ENCODE results near the gene DECR2.
A peak's percentile ranks its signal among the peaks of the same experiment; 100 is the strongest.

The DECR2 gene

GRCh38 chr16:430904-431303, 29.2 kb downstream of the DECR2 start:
- H3K4me3 ChIP-seq (ENCODE audit: low read length) = no peak overlapping the region
- peaks cover 77% of the 10 kb centered on the region for H3K79me2 ChIP-seq (ENCODE audit: control insufficient read depth, low read length)
- H3K9me3 ChIP-seq (ENCODE audit: control insufficient read depth, insufficient read depth, low read length) = no peaks in the 10 kb centered on the region
- H3K27ac ChIP-seq (ENCODE audit: low read depth, low read length) = no peak overlapping the region
- TF ChIP-seq CTCF (IDR thresholded peaks at IDR 0.05; ENCODE audit: low read depth, low read length, poor library complexity, severe bottlenecking) = no peak
- TF ChIP-seq EZH2phosphoT487 (IDR thresholded peaks at IDR 0.05; ENCODE audit: borderline replicate concordance, low read length) = no peak
- H3K27me3 ChIP-seq (ENCODE audit: control insufficient read depth, low read length) = no peaks in the 10 kb centered on the region
- H3K4me2 ChIP-seq (ENCODE audit: low read length) = no peak overlapping the region
- peaks cover 25% of the 10 kb centered on the region for H3K4me1 ChIP-seq (ENCODE audit: control insufficient read depth, low read length)
- peaks cover 8% of the 10 kb centered on the region; the same call in 1 of the 2 replicates for H4K20me1 ChIP-seq (ENCODE audit: control insufficient read depth, insufficient read depth, low read depth, low read length)
- H3K9me2 ChIP-seq (replicated peaks; ENCODE audit: control insufficient read depth, low read length) = no peaks in the 10 kb centered on the region
- H3K36me3 ChIP-seq (ENCODE audit: control insufficient read depth, low read length) = peaks cover 16% of the 10 kb centered on the region
- no peaks in the 10 kb centered on the region for H3F3A ChIP-seq (ENCODE audit: control insufficient read depth, insufficient read depth)

- no peak overlapping the region for H3K4me3 ChIP-seq (ENCODE audit: low read length)
- peaks cover 15% of the 10 kb centered on the region for H4K20me1 ChIP-seq (ENCODE audit: control insufficient read depth, insufficient read depth, low read depth, low read length)
- no peaks in the 10 kb centered on the region for H3K9me2 ChIP-seq (replicated peaks; ENCODE audit: control insufficient read depth, low read length)
- H3K27me3 ChIP-seq (ENCODE audit: control insufficient read depth, low read length) = no peaks in the 10 kb centered on the region
- no peaks in the 10 kb centered on the region for H3F3A ChIP-seq (ENCODE audit: control insufficient read depth, insufficient read depth)
- H3K27ac ChIP-seq (ENCODE audit: low read depth, low read length) = no peak overlapping the region
- H3K79me2 ChIP-seq (ENCODE audit: control insufficient read depth, low read length) = peaks cover 70% of the 10 kb centered on the region
- H3K36me3 ChIP-seq (ENCODE audit: control insufficient read depth, low read length) = 0 out of 2 replicates have a peak, but pooled peaks cover 2% of the 10 kb centered on the region
- TF ChIP-seq EZH2phosphoT487 (IDR thresholded peaks at IDR 0.05; ENCODE audit: borderline replicate concordance, low read length) = no peak
- peaks cover 14% of the 10 kb centered on the region for H3K4me1 ChIP-seq (ENCODE audit: control insufficient read depth, low read length)
- H3K9me3 ChIP-seq (ENCODE audit: control insufficient read depth, insufficient read depth, low read length) = no peaks in the 10 kb centered on the region
- H3K4me2 ChIP-seq (ENCODE audit: low read length) = no peak overlapping the region
Measured at GRCh38 chr16:440627-441026, 38.9 kb downstream of the DECR2 start.

- Histone ChIP-seq H3K4me3 (ENCODE audit: low read length) (no peak overlapping the region), H3K9me3 (ENCODE audit: control insufficient read depth, insufficient read depth, low read length) (no peaks in the 10 kb centered on the region), H3K27ac (ENCODE audit: low read depth, low read length) (no peak overlapping the region), H3K9me2 (replicated peaks; ENCODE audit: control insufficient read depth, low read length) (no peaks in the 10 kb centered on the region), H3K4me1 (ENCODE audit: control insufficient read depth, low read length) (peaks cover 14% of the 10 kb centered on the region), H3K79me2 (ENCODE audit: control insufficient read depth, low read length) (peaks cover 75% of the 10 kb centered on the region), H4K20me1 (ENCODE audit: control insufficient read depth, insufficient read depth, low read depth, low read length) (peaks cover 15% of the 10 kb centered on the region), H3F3A (ENCODE audit: control insufficient read depth, insufficient read depth) (no peaks in the 10 kb centered on the region), H3K36me3 (ENCODE audit: control insufficient read depth, low read length) (0 out of 2 replicates have a peak, but pooled peaks cover 2% of the 10 kb centered on the region), H3K27me3 (ENCODE audit: control insufficient read depth, low read length) (no peaks in the 10 kb centered on the region), H3K4me2 (ENCODE audit: low read length) (no peak overlapping the region)
- TF ChIP-seq EZH2phosphoT487 (IDR thresholded peaks at IDR 0.05; ENCODE audit: borderline replicate concordance, low read length) = no peak
- no peak for TF ChIP-seq CTCF (IDR thresholded peaks at IDR 0.05; ENCODE audit: low read depth, low read length, poor library complexity, severe bottlenecking)
Measured at GRCh38 chr16:441447-441846, 39.8 kb downstream of the DECR2 start.

- H3K27ac ChIP-seq (ENCODE audit: low read depth, low read length) = no peak overlapping the region
- H3K4me1 ChIP-seq (ENCODE audit: control insufficient read depth, low read length) = peaks cover 14% of the 10 kb centered on the region
- no peaks in the 10 kb centered on the region for H3K27me3 ChIP-seq (ENCODE audit: control insufficient read depth, low read length)
- no peaks in the 10 kb centered on the region for H3K9me3 ChIP-seq (ENCODE audit: control insufficient read depth, insufficient read depth, low read length)
- TF ChIP-seq EZH2phosphoT487 (IDR thresholded peaks at IDR 0.05; ENCODE audit: borderline replicate concordance, low read length) = no peak
- TF ChIP-seq CTCF (IDR thresholded peaks at IDR 0.05; ENCODE audit: low read depth, low read length, poor library complexity, severe bottlenecking) = no peak
- peaks cover 73% of the 10 kb centered on the region for H3K79me2 ChIP-seq (ENCODE audit: control insufficient read depth, low read length)
- no peak overlapping the region for H3K4me3 ChIP-seq (ENCODE audit: low read length)
- 0 out of 2 replicates have a peak overlapping the region, but pooled peaks have one; percentile 11 for H3K4me2 ChIP-seq (ENCODE audit: low read length)
- no peaks in the 10 kb centered on the region for H3F3A ChIP-seq (ENCODE audit: control insufficient read depth, insufficient read depth)
- 0 out of 2 replicates have a peak, but pooled peaks cover 2% of the 10 kb centered on the region for H3K36me3 ChIP-seq (ENCODE audit: control insufficient read depth, low read length)
- no peaks in the 10 kb centered on the region for H3K9me2 ChIP-seq (replicated peaks; ENCODE audit: control insufficient read depth, low read length)
- peaks cover 15% of the 10 kb centered on the region for H4K20me1 ChIP-seq (ENCODE audit: control insufficient read depth, insufficient read depth, low read depth, low read length)
Measured at GRCh38 chr16:442976-443375, 41.3 kb downstream of the DECR2 start.
